Lower leg skin (tissue), 4 donors: ENCODE measurements around the gene RPL3. TPM values are rescaled to one million over a fixed set of nuclear protein-coding genes. Genes with fewer than 3 reads are reported as not detected.

Experiments used
- DNase-seq, 2 donors: peaks; one replicate each; pipeline ENCODE4 v3.0.0-alpha.2; 2019; ENCODE audit warnings: low spot score in 2 of 2
- H3K4me3 ChIP-seq: fragments of 200-600 bp; sonication (generic); 2 replicates; pipeline ENCODE4 v1.5.1; 2017; ENCODE audit warnings: mild to moderate bottlenecking, low read depth; ENCODE audit not compliant: poor library complexity, severe bottlenecking
- POLR2A ChIP-seq, 2 donors: fragments of 450-650 bp; IDR thresholded peaks; one replicate each; pipeline ENCODE4 v1.6.1; 2016 to 2017; ENCODE audit warnings: antibody characterized with exemption in 2 of 2, mild to moderate bottlenecking in 1 of 2, moderate library complexity in 1 of 2
- WGBS, 2 donors: methylation state at CpG; one replicate each; pipeline ENCODE4 v1.1.5; 2018; 5-methylcytosine and 5-hydroxymethylcytosine counted together
- intact Hi-C: fragments of 100-400 bp; cut with DNase I; formaldehyde crosslinking; loops from one replicate; pipeline ENCODE4 v1.15.0; 2023; ENCODE audit warnings: low total_unique reads
- total RNA-seq, 4 donors: library from RNA; depleted of rRNA; stranded (reverse); fragments of >200 nt; gene quantifications; one replicate each; pipeline ENCODE4 v1.1.0, GENCODE V29; 2016
- TF ChIP-seq, protein P1 (sequence below), 3 donors: fragments of 450-650 bp; IDR thresholded peaks; one replicate each; pipeline ENCODE4 v1.5.1; 2016; ENCODE audit warnings: antibody characterized with exemption in 3 of 3, mild to moderate bottlenecking in 3 of 3, moderate library complexity in 2 of 3

RPL3 gene
- total RNA-seq, 4 donors from 2014 or later, result 2,414 to 3,362 (median 2,993) TPM

GRCh38 chr22:39275814-39276439 lies 43.5 kb downstream of the RPL3 start:
- TF ChIP-seq, protein P1, sequence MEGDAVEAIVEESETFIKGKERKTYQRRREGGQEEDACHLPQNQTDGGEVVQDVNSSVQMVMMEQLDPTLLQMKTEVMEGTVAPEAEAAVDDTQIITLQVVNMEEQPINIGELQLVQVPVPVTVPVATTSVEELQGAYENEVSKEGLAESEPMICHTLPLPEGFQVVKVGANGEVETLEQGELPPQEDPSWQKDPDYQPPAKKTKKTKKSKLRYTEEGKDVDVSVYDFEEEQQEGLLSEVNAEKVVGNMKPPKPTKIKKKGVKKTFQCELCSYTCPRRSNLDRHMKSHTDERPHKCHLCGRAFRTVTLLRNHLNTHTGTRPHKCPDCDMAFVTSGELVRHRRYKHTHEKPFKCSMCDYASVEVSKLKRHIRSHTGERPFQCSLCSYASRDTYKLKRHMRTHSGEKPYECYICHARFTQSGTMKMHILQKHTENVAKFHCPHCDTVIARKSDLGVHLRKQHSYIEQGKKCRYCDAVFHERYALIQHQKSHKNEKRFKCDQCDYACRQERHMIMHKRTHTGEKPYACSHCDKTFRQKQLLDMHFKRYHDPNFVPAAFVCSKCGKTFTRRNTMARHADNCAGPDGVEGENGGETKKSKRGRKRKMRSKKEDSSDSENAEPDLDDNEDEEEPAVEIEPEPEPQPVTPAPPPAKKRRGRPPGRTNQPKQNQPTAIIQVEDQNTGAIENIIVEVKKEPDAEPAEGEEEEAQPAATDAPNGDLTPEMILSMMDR (IDR thresholded peaks at IDR 0.05), result no peak
- no peak for TF ChIP-seq POLR2A (IDR thresholded peaks at IDR 0.05)
- 87 to 94% methylated on average over 7 to 8 of the region's 9 CpGs for WGBS, 2 donors
- DNase-seq, result no peak
- intact Hi-C loops, result no loop called here
- H3K4me3 ChIP-seq, result no peak overlapping the region

DNA sequence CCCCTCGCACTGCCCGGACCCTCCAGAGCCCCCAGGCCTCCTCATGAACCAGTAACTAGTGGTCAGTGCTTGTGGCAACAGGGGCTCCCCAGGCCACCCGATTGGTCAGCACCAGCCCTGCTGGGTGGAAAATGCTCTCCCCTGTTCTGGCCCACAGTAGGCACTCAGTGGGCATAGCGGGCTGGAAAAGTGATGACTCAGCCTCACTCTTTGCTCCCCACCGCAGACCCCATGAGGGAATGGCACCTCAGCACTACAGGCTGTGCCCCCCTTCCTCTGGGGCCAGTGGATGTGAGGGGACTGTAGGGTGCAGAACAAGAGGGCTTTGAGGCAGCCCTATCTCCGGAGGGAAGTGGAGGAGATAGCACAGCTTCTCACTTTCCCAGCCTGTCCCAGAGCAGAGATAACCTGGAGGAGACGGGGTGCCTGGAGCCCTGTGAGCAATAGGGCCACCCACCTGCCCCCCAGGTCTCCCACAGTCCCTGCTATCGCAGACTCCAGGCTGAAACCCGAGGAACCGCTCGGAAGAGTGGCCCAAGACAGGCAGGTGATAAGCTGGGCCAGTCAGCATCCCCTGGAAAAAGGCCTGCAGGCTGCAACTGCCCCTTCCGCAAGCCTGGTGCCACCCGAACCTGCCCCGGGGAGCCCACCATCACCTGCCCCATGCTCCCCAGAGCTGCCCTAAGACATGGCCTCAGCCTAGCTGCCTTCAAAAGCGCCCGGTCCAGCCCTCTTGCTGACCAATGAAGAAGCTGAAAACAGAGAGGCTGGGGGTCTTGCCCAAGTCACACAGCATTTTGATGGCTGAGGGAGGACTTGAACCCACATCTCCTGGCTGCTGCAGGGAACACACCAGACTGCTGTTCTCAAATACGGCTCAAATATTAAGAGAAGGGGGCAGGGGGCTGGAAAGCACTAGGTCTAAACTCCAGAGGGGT lies 45.2 kb downstream of the RPL3 start:
- intact Hi-C loops, result no loop called here
- no peak overlapping the region for H3K4me3 ChIP-seq
- TF ChIP-seq, protein P1 (IDR thresholded peaks at IDR 0.05), result no peak
- DNase-seq, result no peak
- 88 to 90% methylated on average over 17 of the region's 17 CpGs for WGBS, 2 donors

DNA sequence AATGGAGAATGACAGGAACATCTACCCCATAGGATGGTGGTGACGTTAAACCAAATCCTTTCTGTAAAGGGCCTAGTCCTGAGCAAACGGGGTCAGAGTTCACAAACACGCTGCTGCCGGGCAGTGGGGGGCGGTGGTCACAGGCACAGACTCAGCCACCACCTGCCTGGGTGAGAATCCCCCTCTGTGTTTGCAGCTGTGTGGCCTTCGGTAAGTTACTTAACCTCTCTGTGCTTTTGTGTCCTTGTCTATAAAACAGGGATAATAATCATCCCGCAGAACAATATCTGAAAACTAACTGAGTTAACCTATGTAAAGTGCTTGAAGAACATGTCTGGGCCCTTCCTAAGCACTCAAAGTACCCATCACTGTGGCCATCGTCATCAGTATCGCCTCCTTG lies 48.6 kb downstream of the RPL3 start:
- DNase-seq, result no peak
- TF ChIP-seq POLR2A (IDR thresholded peaks at IDR 0.05), result no peak
- TF ChIP-seq, protein P1 (IDR thresholded peaks at IDR 0.05), result no peak
- no peak overlapping the region for H3K4me3 ChIP-seq
- intact Hi-C loops, result no loop called here
- 92 to 95% methylated on average over 9 of the region's 9 CpGs for WGBS, 2 donors

- no peak for DNase-seq
- WGBS, 2 donors, result 86 to 90% methylated on average over 5 of the region's 5 CpGs
- no peak overlapping the region for H3K4me3 ChIP-seq
- intact Hi-C loops, result no loop called here
- TF ChIP-seq, protein P1 (IDR thresholded peaks at IDR 0.05), result no peak
- TF ChIP-seq POLR2A (IDR thresholded peaks at IDR 0.05), result no peak
Measured at GRCh38 chr22:39270280-39270679, 49.1 kb downstream of the RPL3 start.

DNA sequence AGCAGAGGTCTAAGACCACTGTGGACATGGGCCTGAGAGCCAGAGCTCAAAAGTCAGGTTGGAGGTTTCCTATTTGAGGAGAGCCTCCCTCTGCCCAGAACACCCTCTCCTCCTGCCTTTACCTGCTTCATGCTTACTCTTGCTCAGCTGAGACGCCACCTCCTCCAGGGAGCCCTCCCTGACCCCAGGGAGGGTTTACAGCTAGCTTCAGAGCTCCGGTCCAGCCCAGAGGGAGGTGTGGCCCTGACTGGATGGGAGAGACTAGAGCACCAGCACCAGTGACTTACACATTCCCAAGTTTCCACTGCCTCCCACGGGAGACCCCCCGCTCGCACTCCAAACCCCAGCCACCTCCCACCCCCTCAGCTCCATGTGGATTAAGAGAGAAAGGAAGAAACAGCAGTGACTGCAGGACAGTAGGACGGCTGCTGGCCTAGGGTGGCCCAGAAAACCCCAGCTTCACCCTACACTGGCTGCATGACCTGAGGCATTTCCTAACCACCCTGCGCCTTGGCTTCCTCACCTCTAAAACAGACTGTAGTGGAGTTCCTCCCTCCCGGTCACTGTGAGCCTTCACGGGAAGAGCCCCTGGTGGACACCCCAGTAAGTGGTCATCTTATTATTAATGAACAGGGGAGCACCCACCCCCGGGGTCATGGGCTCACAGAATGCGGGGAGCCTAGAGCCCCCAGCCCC lies 50.2 kb downstream of the RPL3 start:
- intact Hi-C loops, result no loop called here
- no peak overlapping the region for H3K4me3 ChIP-seq
- no peak for DNase-seq
- 76 to 85% methylated on average over 11 of the region's 11 CpGs for WGBS, 2 donors
- no peak for TF ChIP-seq POLR2A (IDR thresholded peaks at IDR 0.05)
- TF ChIP-seq, protein P1 (IDR thresholded peaks at IDR 0.05), result no peak
